Fibroblast of peridontal ligament (primary cell): Measurements from ENCODE around the gene NSFL1C.
A peak's percentile ranks its signal among the peaks of the same experiment; 100 is the strongest.

Experiments
- DNase-seq: peaks from one replicate; pipeline ENCODE4 v3.0.0-alpha.2; 2010; ENCODE audit errors: extremely low read depth

Gene NSFL1C

DNA sequence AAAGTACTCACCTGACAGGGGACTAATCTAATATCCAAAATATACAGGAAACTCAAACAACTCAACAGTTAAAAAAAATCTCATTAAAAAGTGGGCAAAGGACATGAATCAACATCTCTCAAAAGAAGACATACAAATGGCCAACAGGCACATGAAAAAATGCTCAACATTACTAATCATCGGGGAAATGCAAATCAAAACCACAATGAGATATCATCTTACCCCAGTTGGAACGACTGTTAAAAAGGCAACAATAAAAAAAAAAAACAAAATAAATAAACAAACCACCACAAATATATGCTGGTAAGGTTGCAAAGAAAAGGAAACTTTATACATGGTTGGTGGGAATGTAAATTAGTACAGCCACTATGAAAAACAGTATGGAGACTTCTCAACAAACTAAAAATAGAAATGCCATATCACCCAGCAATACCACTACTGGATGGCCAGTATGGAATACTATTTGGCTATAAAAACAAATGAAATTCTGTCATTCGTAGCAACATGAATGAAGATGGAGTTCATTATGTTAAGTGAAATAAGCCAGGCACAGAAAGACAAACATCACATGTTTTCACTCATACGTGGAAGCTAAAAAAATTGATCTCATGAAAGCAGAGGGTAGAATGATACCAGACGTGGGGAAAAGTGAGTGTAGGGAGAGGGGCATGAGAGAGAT, 17.9 kb upstream of the NSFL1C start:
- peak; percentile 24 for DNase-seq

DNA sequence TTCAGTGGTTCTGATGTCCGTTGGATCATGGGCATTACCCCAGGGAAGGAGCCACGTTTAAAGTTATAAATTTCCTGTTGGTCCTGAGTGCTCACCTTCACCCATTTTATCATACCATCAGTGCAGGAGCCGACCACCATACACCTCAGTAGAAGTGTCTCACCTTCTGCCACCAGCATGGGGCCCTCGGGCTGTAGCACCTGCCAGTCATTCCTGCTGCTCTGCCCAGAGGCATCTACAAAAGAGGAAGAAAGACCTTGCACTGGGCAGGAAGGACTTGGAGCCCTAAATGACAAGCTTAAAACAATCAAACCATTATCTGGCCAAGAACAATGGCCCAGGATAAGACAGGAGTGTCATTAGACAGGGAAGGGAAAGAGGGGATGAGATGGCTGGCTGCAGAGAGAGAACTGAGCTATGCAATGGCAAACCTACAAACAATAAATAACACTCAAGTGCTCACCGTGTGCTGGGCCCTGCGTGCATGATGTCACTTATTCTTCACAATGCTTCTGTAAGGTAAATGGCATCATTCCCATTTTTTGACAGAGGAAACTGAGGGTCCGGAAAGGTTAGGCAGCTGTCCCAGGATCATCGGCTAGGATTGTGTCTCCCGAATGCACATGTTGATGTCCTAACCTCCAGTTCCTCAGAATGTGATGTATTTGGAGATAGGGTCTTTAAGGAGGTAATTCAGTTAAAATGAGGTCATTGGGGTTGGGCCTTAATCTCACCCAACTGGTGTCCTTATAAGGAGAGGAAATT, 13.4 kb upstream of the NSFL1C start:
- no peak for DNase-seq

- peak; percentile 22 for DNase-seq
Measured at GRCh38 chr20:1478566-1478965, 11.9 kb upstream of the NSFL1C start.

DNA sequence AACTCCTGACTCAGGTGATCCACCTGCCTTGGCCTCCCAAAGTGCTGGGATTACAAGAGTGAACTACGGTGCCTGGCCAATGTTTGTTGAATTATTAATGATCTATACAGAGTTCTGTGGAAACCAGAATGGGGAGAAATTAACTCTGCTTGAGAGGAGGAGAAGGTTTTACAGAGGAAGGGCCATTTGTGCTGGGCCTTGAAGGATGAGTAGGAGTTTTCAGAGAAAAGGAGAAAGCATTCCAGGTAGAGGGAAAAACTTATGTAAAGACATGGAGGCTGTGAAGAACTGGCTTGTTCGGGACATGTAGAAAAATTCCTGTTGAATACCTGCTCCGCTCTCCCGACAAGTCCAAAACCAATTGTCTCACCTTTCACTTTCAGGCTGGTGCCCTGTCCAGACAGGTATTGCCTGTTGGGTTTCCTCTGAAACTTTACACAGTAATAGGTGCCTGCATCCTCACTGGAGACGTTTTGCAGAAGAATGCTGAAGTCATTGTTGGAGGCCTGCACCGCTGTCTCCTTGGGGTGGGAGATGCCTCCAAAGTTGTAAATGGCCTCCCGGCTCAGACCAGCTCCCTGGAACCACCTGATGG, 11.3 kb upstream of the NSFL1C start:
- no peak for DNase-seq

DNA sequence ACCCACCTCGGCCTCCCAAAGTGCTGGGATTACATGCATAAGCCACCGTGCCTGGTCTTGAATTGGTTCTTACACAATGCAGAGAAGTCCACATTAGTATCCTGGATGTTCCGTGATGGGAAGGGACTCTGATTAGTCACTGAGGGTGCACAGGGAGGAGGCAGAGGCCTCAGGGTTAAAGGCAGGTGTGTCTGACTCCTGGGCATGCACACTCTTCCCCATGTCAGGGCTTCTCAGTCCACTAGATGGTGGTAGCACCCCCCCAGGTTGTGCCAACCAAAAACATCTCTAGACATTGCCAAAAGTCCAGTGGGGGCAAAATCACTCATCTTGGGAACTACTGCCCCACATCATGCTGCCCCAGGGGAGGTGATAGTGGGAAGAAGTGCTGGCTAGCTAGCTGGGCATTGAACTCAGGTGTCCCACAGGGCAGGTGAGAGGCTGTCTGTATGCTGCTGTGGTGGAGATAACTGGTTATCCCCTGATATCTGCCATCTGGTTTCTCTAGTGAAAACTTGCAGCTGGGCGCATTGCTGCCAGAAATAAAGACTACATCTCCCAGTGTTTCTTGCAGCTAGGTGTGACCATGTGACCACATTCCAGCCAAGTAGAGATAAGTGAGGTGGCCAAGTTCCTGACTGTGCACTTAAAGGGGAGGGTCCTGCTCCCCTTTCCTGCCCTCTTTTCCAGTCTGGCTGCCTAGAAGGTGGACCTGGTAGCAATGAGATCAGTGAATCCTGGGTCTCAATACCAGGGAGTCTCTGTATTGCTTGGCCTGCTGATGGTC, 8.4 kb upstream of the NSFL1C start:
- DNase-seq = no peak

DNA sequence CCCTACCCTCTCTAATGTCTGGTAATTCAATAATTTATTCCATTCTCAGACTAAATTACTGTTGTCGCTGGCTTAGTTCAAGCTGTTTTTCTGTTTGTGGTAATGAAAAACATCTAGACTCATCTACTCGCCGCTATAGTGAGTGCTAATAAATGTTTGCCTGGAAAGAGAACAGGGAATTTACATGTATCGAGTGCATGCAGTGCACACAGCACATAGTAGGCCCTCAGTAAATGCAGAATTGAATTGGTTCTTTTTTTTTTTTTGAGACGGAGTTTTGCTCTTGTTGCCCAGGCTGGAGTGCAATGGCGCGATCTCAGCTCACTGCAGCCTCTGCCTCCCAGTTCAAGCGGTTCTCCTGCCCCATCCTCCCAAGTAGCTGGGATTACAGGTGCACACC, 7.7 kb upstream of the NSFL1C start:
- no peak for DNase-seq

DNA sequence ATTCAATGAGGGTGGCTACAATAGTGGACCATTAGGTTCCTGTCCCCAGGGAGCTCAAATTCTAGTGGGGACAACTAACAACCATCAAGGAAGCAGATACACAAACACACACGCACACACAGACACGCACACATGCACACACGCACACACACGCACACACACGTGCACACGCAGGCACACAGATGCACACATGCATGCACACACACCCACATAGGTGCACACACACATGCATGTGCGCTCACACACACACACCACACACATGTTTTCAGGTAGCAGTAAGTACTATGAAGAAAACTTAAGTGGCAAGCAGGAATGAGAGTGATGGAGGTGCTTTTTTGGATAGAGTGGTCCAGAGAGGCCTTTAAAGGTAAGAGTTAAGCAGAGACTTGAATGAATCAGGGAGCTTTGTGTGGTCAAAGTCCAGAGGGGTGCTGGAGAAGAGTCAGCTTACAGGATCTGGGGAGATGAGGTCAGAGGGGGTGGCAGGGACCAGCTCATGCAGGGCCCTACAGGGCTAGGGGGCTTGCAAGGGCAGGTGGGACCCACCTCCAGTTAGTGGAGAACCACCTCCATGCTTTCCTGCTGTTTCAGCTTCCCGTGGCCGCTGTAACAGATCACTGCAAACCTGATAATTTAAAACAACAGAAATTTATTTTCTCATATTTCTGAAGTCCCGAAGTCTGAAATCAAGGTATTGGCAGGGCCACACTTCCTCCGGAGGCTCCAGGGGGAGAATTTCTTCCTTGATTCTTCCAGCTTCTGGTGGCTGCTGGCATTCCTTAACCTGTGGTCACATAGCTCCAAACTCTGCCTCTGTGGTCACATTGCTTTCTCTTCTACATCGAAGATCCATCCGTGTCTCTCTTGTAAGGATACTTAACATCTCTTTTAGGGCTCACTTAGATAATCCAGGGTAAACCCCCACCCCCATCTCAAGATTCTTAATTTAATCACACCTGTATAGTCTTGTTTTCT, 6.9 kb upstream of the NSFL1C start:
- no peak for DNase-seq

DNA sequence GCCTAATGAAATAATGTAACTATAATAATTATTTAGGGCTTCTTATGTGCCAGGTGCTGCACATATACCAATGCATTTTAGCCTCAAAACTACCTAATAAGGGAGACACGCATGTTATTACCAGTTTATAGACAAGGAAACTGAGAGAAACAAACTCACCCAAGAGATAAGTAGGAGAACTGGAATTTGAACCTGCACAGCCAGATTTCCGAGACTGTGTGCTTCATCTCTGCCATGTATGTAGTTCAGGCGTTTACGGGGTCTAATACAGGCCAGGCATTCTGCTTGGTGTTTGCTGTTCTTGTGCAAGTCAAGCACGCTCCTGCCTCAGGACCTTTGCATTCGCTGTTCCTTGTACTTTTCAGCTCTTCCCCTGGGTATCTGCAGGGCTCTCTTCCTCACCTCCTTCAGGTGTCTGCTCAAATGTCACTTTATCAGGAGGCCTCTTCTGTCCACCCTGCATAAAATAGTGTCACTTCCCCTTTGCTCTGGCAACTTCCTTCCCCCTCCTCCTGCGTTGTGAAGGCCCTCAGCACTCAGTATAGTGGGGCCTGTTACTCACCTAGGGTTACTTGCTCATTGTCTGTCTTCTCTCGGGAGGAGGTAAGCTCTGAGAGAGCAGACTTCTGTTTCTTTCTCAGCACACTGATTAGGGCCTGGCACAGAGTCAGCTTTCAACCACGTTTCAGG, 6.1 kb upstream of the NSFL1C start:
- no peak for DNase-seq

- DNase-seq = no peak
Measured at GRCh38 chr20:1471242-1471641, 4.6 kb upstream of the NSFL1C start.

DNA sequence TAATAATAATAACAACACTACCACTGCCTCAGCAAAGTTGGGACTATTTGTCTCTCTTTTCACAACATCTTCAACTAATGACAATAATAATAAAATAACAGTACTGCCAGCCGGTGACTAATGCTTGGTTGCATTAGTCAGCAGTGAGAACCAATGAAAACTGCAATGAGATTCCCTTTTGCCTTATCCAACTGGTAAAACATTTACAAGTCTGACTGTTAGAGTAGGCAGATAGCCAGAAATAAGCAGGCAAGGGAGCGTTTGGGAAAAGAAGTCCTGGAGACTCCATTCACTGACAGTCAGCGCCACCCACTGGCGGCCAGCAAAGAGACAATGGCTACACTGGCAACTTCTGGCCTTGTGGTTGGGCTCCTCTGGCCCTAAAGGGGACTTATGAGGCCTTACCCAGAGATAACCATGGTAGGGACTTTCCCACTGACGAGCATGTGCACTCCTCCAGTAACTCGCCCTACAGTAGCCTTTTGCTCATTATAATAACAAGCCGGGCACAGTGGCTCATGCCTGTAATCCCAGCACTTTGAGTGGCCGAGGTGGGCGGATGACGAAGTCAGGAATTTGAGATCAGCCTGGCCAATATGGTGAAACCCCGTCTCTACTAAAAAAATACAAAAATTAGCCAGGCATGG, 3.4 kb upstream of the NSFL1C start:
- peak; percentile 99 for DNase-seq

- no peak for DNase-seq
Measured at GRCh38 chr20:1469306-1469905, 2.8 kb upstream of the NSFL1C start.

GRCh38 chr20:1468117-1468624, 1.5 kb upstream of the NSFL1C start:
- no peak for DNase-seq

DNA sequence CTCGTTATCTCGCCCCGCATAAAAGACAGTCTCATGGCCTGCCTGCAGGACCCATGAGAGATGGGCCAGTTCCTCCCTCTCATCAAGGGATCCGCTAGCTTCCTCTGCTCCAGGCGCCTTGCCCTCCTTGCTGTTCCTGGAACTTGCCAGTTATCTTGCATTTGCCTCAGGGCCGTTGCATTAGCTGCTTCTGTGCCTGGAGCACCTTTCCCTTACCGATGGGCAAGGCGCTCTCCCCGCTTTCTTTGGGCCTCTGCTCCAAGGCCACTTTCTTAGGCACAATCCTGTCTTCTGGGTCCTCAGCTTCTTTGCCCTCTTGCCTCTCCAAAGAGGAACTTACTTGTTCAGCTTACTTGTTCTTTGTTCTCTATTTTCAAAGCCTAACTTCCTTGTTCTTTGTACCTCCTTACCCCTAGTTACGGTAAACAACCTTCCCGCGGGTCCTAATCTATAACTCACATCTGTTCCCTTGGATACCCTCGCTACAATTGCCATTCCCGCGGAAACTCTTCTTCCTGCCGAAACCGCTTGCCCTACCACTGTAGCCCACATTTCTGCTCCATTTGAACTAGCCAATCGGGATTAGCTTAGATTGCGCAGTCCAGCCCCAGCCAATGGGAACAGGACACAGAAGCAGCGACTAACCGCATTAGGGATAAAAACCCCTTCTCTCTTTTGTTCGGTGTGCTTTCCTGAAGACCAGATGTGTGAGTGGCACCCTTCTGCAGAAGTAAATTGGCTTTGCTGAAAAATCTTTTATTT, 887 bp upstream of the NSFL1C start:
- DNase-seq = no peak

GRCh38 chr20:1467082-1467354, 369 bp upstream of the NSFL1C start:
- no peak for DNase-seq

DNA sequence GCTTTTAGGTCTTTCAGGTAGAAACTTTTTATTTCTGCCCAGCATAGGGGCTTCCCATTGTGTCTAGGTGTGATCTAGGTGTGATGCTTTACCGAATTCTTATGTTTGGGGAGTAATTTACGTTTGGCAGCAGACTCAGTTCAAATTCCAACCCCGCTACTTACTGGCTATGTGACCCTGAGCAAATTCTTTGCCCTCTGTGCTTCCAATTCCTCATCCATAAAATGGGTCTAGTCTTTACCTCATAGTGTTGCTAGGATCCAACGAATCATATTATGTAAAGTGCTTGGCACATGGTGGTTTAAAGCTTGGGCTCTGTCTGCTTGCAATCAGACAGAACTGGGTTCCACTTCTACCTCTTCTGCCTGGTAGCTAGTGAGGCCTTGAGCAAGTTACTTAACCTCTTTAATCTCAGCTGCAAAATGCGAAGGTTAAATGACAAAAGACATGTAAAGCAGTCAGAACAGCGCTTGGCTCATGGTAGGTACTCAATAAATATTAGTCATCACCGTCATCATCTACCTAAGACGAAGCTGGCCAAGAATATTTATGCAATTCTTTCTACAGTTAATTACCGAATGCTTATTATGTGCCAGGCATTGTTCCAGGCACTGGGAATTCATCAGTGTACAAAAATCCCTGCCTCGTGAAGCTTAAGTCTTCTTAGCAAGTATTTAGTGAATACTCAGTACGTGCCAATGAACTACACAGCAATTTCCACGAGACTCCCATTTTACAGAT, 1.0 kb downstream of the NSFL1C start:
- peak; percentile 15 for DNase-seq

GRCh38 chr20:1463971-1464570, 2.6 kb downstream of the NSFL1C start:
- no peak for DNase-seq

GRCh38 chr20:1462834-1463233, 3.8 kb downstream of the NSFL1C start:
- no peak for DNase-seq

DNA sequence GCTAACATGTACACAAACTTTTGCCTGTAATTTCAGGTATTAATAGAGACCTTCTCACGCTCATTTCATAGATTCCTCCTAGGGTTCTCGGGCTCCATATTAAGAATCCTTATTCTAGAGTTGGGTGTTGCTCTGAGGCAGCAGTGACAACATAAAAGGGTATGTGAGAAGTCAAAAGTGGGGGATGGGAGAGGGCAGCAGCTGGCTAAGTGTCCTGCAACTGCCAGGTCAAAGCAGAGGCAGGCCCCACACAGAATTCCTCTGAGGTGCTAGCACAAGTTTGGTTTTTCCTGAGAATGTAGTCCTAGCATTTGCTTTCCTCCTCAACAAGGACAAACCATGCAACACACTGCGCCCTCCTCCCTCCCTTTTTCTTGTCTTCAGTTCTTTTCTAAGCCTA, 4.6 kb downstream of the NSFL1C start:
- DNase-seq = no peak
